Measurements from ENCODE around the gene LARGE1.

- TF ChIP-seq CTCF (IDR thresholded peaks at IDR 0.05): no peak
- no peak for TF ChIP-seq POLR2AphosphoS5 (IDR thresholded peaks at IDR 0.05)
- TF ChIP-seq POLR2A (IDR thresholded peaks at IDR 0.05): no peak
Observed at GRCh38 chr22:33666279-33666960, 253.9 kb downstream of the LARGE1 start.
